ENCODE data around the gene PRKCA. TPM values are rescaled to one million over a fixed set of nuclear protein-coding genes. Genes with fewer than 3 reads are reported as not detected.
"Not testable (repeated sequence)": the region's sequence is repeated elsewhere in the genome, so short reads cannot be mapped to it uniquely, and the experiment has no call there.

PRKCA gene
- total RNA-seq, 2 experiments from 2014 or later, result 75.1 to 78.5 TPM

- H3K9me3 Mint-ChIP-seq; H3K27ac Mint-ChIP-seq; H3K36me3 Mint-ChIP-seq; H3K27me3 Mint-ChIP-seq; DNase-seq; CTCF ChIA-PET; intact Hi-C loops (cut with micrococcal nuclease); POLR2A ChIA-PET; H3K4me3 Mint-ChIP-seq: not testable (repeated sequence)
- H3K4me1 Mint-ChIP-seq (ENCODE audit: low read depth), result peaks cover 16% of the 10 kb centered on the region
Measured at GRCh38 chr17:66297443-66297842, 5.0 kb upstream of the PRKCA start.

- Mint-ChIP-seq H3K27ac (no peak overlapping the region), H3K4me3 (no peak overlapping the region), H3K9me3 (no peaks in the 10 kb centered on the region), H3K27me3 (no peaks in the 10 kb centered on the region), H3K4me1 (ENCODE audit: low read depth) (peaks cover 16% of the 10 kb centered on the region), H3K36me3 (peaks cover 9% of the 10 kb centered on the region)
- DNase-seq, result no peak
- POLR2A ChIA-PET, result no interaction called here
- intact Hi-C loops (cut with micrococcal nuclease), result no loop called here
- CTCF ChIA-PET, result interaction anchor here (0.8 kb wide), 1 partner anchor 13 kb away, joined by 3 read pairs; no protein-coding TSS in a partner anchor
Measured at GRCh38 chr17:66299711-66300110, 2.7 kb upstream of the PRKCA start.

- no peak for DNase-seq
- ChIA-PET CTCF (interaction anchor here (0.7 to 1.2 kb wide), 3 partner anchors 14 to 266 kb away, joined by 3 to 6 read pairs (median 5); no protein-coding TSS in a partner anchor), POLR2A (no interaction called here)
- intact Hi-C loops (cut with micrococcal nuclease), result no loop called here
- Mint-ChIP-seq H3K27me3 (no peaks in the 10 kb centered on the region), H3K27ac (no peak overlapping the region), H3K4me3 (peak overlapping the region; percentile 2), H3K4me1 (ENCODE audit: low read depth) (peaks cover 16% of the 10 kb centered on the region), H3K36me3 (peaks cover 15% of the 10 kb centered on the region), H3K9me3 (no peaks in the 10 kb centered on the region)
Measured at GRCh38 chr17:66300956-66301355, 1.5 kb upstream of the PRKCA start.

GRCh38 chr17:66301367-66301863, 998 bp upstream of the PRKCA start:
- intact Hi-C loops (cut with micrococcal nuclease), result no loop called here
- ChIA-PET POLR2A (no interaction called here), CTCF (interaction anchor here (0.7 to 1.2 kb wide), 3 partner anchors 15 to 265 kb away, joined by 3 to 6 read pairs (median 5); no protein-coding TSS in a partner anchor)
- H3K27me3 Mint-ChIP-seq, result no peaks in the 10 kb centered on the region
- peaks cover 18% of the 10 kb centered on the region for H3K4me1 Mint-ChIP-seq (ENCODE audit: low read depth)
- H3K36me3 Mint-ChIP-seq, result peaks cover 18% of the 10 kb centered on the region
- no peaks in the 10 kb centered on the region for H3K9me3 Mint-ChIP-seq
- peak overlapping the region; percentile 53 for H3K27ac Mint-ChIP-seq
- peak overlapping the region; percentile 76 for H3K4me3 Mint-ChIP-seq
- no peak for DNase-seq

GRCh38 chr17:66302761-66303626, 581 bp downstream of the PRKCA start:
- H3K36me3 Mint-ChIP-seq, result peaks cover 31% of the 10 kb centered on the region
- no peaks in the 10 kb centered on the region for H3K27me3 Mint-ChIP-seq
- CTCF ChIA-PET, result interaction anchor here (1.4 to 1.8 kb wide), 2 partner anchors 13 to 129 kb away, joined by 3 to 5 read pairs; no protein-coding TSS in a partner anchor
- DNase-seq, result peak; percentile 66
- POLR2A ChIA-PET, result interaction anchor here (1.0 to 2.1 kb wide), 4 partner anchors 11 to 100 kb away, joined by 3 to 10 read pairs (median 4); no protein-coding TSS in a partner anchor
- peak overlapping the region; percentile 91 for H3K27ac Mint-ChIP-seq
- H3K4me3 Mint-ChIP-seq, result peak overlapping the region; percentile 99
- intact Hi-C loops (cut with micrococcal nuclease), result no loop called here
- H3K9me3 Mint-ChIP-seq, result no peaks in the 10 kb centered on the region
- H3K4me1 Mint-ChIP-seq (ENCODE audit: low read depth), result peaks cover 32% of the 10 kb centered on the region

GRCh38 chr17:66304304-66305174, 2.1 kb downstream of the PRKCA start:
- POLR2A ChIA-PET, result interaction anchor here (0.8 to 2.1 kb wide), 6 partner anchors 9 to 207 kb away, joined by 3 to 10 read pairs (median 4); no protein-coding TSS in a partner anchor
- H3K9me3 Mint-ChIP-seq, result no peaks in the 10 kb centered on the region
- peak overlapping the region; percentile 91 for H3K27ac Mint-ChIP-seq
- peaks cover 46% of the 10 kb centered on the region for H3K36me3 Mint-ChIP-seq
- no peaks in the 10 kb centered on the region for H3K27me3 Mint-ChIP-seq
- peak; percentile 61 for DNase-seq
- H3K4me3 Mint-ChIP-seq, result peak overlapping the region; percentile 99
- CTCF ChIA-PET, result interaction anchor here (0.9 to 1.8 kb wide), 7 partner anchors 9 to 262 kb away, joined by 3 to 8 read pairs (median 5); no protein-coding TSS in a partner anchor
- intact Hi-C loops (cut with micrococcal nuclease), result loop anchor here (5.0 kb wide), 1 partner anchor 363 kb away; no protein-coding TSS in a partner anchor
- H3K4me1 Mint-ChIP-seq (ENCODE audit: low read depth), result peaks cover 48% of the 10 kb centered on the region

GRCh38 chr17:66306446-66306845, 4.0 kb downstream of the PRKCA start:
- Mint-ChIP-seq H3K9me3 (no peaks in the 10 kb centered on the region), H3K4me3 (peak overlapping the region; percentile 99), H3K27ac (peak overlapping the region; percentile 91), H3K4me1 (ENCODE audit: low read depth) (peaks cover 56% of the 10 kb centered on the region), H3K27me3 (no peaks in the 10 kb centered on the region), H3K36me3 (peaks cover 62% of the 10 kb centered on the region)
- POLR2A ChIA-PET, result interaction anchor here (0.7 to 1.2 kb wide), 3 partner anchors 21 to 241 kb away, joined by 3 to 4 read pairs (median 3); no protein-coding TSS in a partner anchor
- DNase-seq, result no peak
- CTCF ChIA-PET, result interaction anchor here (0.5 to 1.5 kb wide), 5 partner anchors 22 to 267 kb away, joined by 3 to 4 read pairs (median 3); no protein-coding TSS in a partner anchor
- intact Hi-C loops (cut with micrococcal nuclease), result loop anchor here (1.0 to 5.0 kb wide), 6 partner anchors 25 to 361 kb away; no protein-coding TSS in a partner anchor

- intact Hi-C loops (cut with micrococcal nuclease), result loop anchor here (2.0 to 5.0 kb wide), 2 partner anchors 66 to 360 kb away; no protein-coding TSS in a partner anchor
- peaks cover 62% of the 10 kb centered on the region for H3K36me3 Mint-ChIP-seq
- peak overlapping the region; percentile 91 for H3K27ac Mint-ChIP-seq
- H3K9me3 Mint-ChIP-seq, result no peaks in the 10 kb centered on the region
- H3K4me1 Mint-ChIP-seq (ENCODE audit: low read depth), result peaks cover 60% of the 10 kb centered on the region
- DNase-seq, result no peak
- peak overlapping the region; percentile 33 for H3K4me3 Mint-ChIP-seq
- CTCF ChIA-PET, result interaction anchor here (1.0 to 1.2 kb wide), 3 partner anchors 21 to 266 kb away, joined by 3 to 4 read pairs (median 3); no protein-coding TSS in a partner anchor
- H3K27me3 Mint-ChIP-seq, result no peaks in the 10 kb centered on the region
- POLR2A ChIA-PET, result interaction anchor here (1.2 kb wide), 1 partner anchor 20 kb away, joined by 3 read pairs; no protein-coding TSS in a partner anchor
Measured at GRCh38 chr17:66307257-66307656, 4.8 kb downstream of the PRKCA start.

- Mint-ChIP-seq H3K27me3 (no peaks in the 10 kb centered on the region), H3K4me1 (ENCODE audit: low read depth) (peaks cover 76% of the 10 kb centered on the region), H3K9me3 (no peaks in the 10 kb centered on the region), H3K36me3 (peaks cover 62% of the 10 kb centered on the region), H3K4me3 (no peak overlapping the region), H3K27ac (no peak overlapping the region)
- ChIA-PET CTCF (interaction anchor here (0.5 kb wide), 1 partner anchor 282 kb away, joined by 3 read pairs; no protein-coding TSS in a partner anchor), POLR2A (no interaction called here)
- intact Hi-C loops (cut with micrococcal nuclease), result loop anchor here (5.0 kb wide), 1 partner anchor 358 kb away; no protein-coding TSS in a partner anchor
- DNase-seq, result no peak
Measured at GRCh38 chr17:66308856-66309255, 6.4 kb downstream of the PRKCA start.

GRCh38 chr17:66309793-66310192, 7.4 kb downstream of the PRKCA start:
- Mint-ChIP-seq H3K4me3 (peak overlapping the region; percentile 1), H3K36me3 (peaks cover 54% of the 10 kb centered on the region), H3K27ac (peak overlapping the region; percentile 88), H3K27me3 (no peaks in the 10 kb centered on the region), H3K4me1 (ENCODE audit: low read depth) (peaks cover 86% of the 10 kb centered on the region), H3K9me3 (no peaks in the 10 kb centered on the region)
- CTCF ChIA-PET, result interaction anchor here (0.8 to 1.4 kb wide), 3 partner anchors 38 to 44 kb away, joined by 3 to 4 read pairs (median 3); no protein-coding TSS in a partner anchor
- intact Hi-C loops (cut with micrococcal nuclease), result loop anchor here (2.0 to 5.0 kb wide), 8 partner anchors 21 to 1332 kb away; no protein-coding TSS in a partner anchor
- DNase-seq, result no peak
- POLR2A ChIA-PET, result interaction anchor here (0.7 to 1.4 kb wide), 3 partner anchors 18 to 125 kb away, joined by 4 read pairs; no protein-coding TSS in a partner anchor
